Duodenal mucosa (tissue), 2 donors: Measurements from ENCODE around the gene METAP1D.

Source experiments
- H3K27ac ChIP-seq: one replicate; pipeline ENCODE4 v1.7.0; 2013; ENCODE audit warnings: low read depth, low read length
- H3K27me3 ChIP-seq, 2 donors: one replicate each; pipeline ENCODE4 v1.7.0; 2013; ENCODE audit warnings: low read length in 2 of 2, control low read depth in 1 of 2; ENCODE audit not compliant: insufficient read depth in 2 of 2, control insufficient read depth in 1 of 2
- H3K36me3 ChIP-seq, 2 donors: one replicate each; pipeline ENCODE4 v1.7.0; 2013; ENCODE audit warnings: low read length in 2 of 2, control low read depth in 1 of 2; ENCODE audit not compliant: insufficient read depth in 2 of 2, control insufficient read depth in 1 of 2
- H3K4me1 ChIP-seq, 2 donors: one replicate each; pipeline ENCODE4 v1.7.0; 2013; ENCODE audit warnings: low read length in 2 of 2, control low read depth in 1 of 2; ENCODE audit not compliant: insufficient read depth in 2 of 2, control insufficient read depth in 1 of 2
- H3K4me3 ChIP-seq, 2 donors: one replicate each; pipeline ENCODE4 v1.7.0; 2013; ENCODE audit warnings: low read length in 2 of 2, low read depth in 1 of 2
- H3K9ac ChIP-seq, 2 donors: one replicate each; pipeline ENCODE4 v1.7.0; 2013; ENCODE audit warnings: low read length in 2 of 2, low read depth in 1 of 2
- H3K9me3 ChIP-seq, 2 donors: one replicate each; pipeline ENCODE4 v1.7.0; 2013; ENCODE audit warnings: low read length in 2 of 2, control low read depth in 1 of 2; ENCODE audit not compliant: control insufficient read depth in 1 of 2

The METAP1D gene

DNA sequence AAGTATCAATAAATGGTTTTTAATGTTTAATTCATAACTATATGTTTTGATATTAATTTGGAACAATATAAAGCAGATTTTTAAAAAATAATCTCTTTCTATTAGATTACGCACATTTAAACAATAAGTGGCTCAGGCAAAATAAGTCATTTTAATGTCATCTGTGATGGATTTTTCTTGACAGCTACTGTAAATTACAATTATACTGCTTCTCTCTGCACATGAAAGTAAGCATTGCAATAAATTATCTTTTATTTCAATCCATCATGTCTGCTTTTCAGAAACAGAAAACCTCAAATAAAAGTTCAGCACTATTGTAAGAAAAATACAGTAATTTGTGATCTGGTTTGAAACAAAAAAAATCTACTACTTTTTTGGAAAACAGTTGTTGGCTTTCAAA, 74.5 kb downstream of the METAP1D start:
- Histone ChIP-seq H3K27ac (no peak overlapping the region), H3K4me3 (no peak overlapping the region), H3K9ac (no peak overlapping the region), H3K27me3 (peaks cover 9 to 18% of the 10 kb centered on the region in 2 donors), H3K4me1 (no peaks in the 10 kb centered on the region), H3K36me3 (no peaks in the 10 kb centered on the region), H3K9me3 (no peaks in the 10 kb centered on the region)

DNA sequence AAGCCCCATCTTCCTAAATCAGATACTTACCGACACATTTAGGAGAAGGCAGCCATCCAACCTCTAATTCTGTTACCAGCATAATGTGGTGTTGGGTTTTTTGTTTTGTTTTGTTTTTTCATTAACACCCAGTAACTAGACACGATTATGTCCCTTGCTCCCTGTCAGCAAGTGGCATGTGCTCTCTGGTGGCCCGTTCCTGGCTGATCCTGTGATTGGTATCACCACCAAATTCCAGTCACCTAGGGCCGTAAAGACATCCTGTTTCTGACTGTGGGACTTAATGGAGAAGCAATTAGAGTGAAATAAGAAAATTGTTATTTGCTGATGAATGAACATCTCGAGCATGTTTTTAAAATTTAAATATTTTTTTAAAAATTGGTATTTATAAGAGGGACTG, 79.7 kb downstream of the METAP1D start:
- Histone ChIP-seq H3K4me3 (no peak overlapping the region), H3K4me1 (peaks cover 11 to 24% of the 10 kb centered on the region in 2 donors), H3K27ac (no peak overlapping the region), H3K9ac (no peak overlapping the region), H3K27me3 (peaks cover 61 to 66% of the 10 kb centered on the region in 2 donors), H3K36me3 (no peaks in the 10 kb centered on the region), H3K9me3 (no peaks in the 10 kb centered on the region)

DNA sequence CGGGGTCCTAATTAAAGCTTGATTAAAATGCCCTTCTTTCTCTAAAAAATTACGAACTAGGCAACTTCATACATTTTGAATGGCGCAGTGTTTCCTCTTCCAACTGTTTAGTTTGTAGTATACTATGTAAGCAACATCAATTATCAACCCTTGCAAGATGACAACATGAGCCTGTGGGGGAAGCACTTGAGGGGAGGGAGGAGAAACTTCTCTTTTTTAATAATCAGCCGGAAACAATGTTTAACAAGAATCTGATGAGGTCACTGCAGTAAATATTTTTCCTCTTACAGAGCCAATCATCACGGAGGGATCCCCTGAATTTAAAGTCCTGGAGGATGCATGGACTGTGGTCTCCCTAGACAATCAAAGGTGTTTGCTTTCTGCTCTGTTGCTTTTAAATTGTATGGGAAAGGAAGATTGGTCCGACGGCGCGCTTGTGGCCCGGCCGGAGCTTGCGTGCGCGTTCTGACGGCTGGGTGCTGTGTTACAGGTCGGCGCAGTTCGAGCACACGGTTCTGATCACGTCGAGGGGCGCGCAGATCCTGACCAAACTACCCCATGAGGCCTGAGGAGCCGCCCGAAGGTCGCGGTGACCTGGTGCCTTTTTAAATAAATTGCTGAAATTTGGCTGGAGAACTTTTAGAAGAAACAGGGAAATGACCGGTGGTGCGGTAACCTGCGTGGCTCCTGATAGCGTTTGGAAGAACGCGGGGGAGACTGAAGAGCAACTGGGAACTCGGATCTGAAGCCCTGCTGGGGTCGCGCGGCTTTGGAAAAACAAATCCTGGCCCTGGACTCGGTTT, 80.3 kb downstream of the METAP1D start:
- Histone ChIP-seq H3K9ac (no peak overlapping the region), H3K36me3 (no peaks in the 10 kb centered on the region), H3K4me1 (peaks cover 16 to 30% of the 10 kb centered on the region in 2 donors), H3K9me3 (no peaks in the 10 kb centered on the region), H3K4me3 (no peak overlapping the region), H3K27me3 (peaks cover 67 to 72% of the 10 kb centered on the region in 2 donors), H3K27ac (no peak overlapping the region)

DNA sequence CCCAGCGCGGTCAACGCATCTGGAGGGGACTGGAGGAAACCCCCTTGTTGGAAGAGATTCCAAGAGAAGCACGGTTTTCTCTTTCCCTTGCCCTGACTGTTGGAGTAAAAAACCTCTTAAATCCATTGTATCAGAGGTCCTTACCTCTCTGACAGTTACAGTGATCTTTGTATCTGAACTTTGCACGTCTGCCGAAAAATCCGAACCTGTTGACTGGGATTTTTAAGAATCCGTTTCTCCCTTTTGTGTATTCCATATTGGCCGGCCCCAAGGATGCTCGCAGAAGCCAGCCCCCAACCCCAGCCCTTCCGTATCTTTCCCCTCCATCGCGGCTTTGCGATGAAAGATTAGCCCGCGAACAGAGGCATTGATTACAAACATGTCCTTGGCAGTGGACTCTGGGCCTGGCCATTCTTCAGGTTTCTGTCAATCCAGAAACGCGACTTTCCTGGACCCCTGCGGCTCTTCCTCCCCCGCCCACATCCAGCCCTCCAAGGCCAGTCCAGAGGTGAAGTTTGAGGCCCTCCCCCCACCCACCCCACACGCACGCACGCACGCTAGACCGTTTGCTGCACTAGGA, 81.0 kb downstream of the METAP1D start:
- Histone ChIP-seq H3K27me3 (peaks cover 72 to 74% of the 10 kb centered on the region in 2 donors), H3K27ac (no peak overlapping the region), H3K4me1 (peaks cover 21 to 37% of the 10 kb centered on the region in 2 donors), H3K9ac (no peak overlapping the region), H3K9me3 (no peaks in the 10 kb centered on the region), H3K4me3 (peak overlapping the region in 1 of 2 donors; percentile 8), H3K36me3 (no peaks in the 10 kb centered on the region)

DNA sequence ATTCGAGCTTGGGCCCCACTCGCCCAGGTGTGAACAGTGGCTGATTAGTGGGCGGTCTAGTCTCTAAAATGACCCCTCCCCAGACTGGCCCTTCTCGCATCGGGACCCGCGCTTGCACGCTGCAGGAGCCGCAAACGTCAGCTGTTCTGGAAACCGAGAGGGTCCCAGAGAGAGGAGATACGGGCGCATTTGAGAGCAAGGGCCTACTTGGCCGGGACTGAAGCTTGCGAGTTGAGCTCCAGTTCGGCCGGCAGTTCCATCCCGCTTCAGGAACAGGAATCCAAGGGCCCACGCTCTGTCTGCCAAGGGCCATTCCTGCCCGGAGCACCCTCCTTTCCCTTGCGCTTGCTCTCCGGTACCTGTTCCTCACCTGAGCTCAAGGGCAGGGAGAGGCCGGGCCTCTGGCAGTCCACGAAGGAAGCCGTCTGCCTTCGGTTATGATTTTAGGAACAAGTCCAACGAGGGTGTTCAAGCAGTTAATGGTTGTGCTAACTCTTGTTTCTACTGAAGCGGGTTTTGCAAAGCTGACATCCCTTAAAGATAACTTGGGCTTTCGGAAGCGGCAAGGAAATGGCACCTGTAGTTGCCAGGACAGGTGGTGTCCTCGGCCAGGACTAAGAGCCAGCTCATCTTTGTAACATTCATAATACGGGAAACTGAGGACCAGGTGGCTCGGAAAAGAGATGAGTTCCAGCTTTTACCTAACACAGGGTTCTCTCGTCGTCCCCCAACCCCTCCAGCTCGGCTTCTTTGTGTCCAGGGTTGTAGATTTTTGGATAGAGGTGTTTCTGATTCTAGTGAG, 81.7 kb downstream of the METAP1D start:
- no peaks in the 10 kb centered on the region for H3K9me3 ChIP-seq
- peak overlapping the region in 1 of 2 donors; percentile 8 for H3K4me3 ChIP-seq
- peaks cover 79 to 81% of the 10 kb centered on the region in 2 donors for H3K27me3 ChIP-seq
- H3K9ac ChIP-seq: no peak overlapping the region
- peaks cover 22 to 43% of the 10 kb centered on the region in 2 donors for H3K4me1 ChIP-seq
- H3K36me3 ChIP-seq: no peaks in the 10 kb centered on the region
- no peak overlapping the region for H3K27ac ChIP-seq

DNA sequence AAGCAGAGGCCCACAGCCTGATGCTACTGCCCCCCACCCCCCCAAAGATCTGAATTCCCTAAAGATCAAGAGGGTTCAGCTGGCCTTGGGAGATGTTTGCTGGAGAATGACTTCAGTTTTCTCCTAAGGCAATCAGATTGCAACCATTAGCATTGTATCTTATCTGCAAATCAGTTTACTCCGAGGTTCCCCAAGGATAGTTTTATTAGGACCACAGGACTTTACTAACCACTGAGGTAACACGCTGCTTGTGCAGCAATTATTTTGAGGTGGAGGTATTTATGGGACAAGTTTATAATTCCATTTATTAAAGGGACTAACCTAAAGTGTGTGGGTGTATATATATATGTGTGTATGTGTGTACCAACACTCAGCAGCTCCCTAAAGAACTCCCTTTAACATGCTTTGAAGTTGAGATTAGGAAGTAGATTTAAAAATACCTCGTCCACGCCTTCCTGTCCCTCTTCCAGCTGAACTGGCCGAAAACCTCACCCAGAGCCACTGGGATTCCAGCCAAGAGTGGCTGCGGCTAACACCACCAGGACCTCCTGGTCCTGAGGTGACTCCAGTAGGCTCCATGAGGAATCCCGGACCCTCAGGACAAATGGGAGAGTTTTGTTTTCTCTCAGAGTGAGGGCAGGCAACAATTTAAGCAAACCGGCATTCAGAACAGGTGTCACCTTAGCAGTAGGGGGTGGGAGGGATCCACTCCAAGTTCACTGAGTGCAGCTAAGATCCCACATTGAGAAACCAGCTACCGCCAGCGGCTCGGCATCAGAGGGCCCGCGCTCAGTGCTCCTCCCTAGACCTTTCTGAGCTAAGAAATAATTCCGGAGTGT, 82.6 kb downstream of the METAP1D start:
- Histone ChIP-seq H3K4me1 (peaks cover 22 to 50% of the 10 kb centered on the region in 2 donors), H3K27ac (no peak overlapping the region)

DNA sequence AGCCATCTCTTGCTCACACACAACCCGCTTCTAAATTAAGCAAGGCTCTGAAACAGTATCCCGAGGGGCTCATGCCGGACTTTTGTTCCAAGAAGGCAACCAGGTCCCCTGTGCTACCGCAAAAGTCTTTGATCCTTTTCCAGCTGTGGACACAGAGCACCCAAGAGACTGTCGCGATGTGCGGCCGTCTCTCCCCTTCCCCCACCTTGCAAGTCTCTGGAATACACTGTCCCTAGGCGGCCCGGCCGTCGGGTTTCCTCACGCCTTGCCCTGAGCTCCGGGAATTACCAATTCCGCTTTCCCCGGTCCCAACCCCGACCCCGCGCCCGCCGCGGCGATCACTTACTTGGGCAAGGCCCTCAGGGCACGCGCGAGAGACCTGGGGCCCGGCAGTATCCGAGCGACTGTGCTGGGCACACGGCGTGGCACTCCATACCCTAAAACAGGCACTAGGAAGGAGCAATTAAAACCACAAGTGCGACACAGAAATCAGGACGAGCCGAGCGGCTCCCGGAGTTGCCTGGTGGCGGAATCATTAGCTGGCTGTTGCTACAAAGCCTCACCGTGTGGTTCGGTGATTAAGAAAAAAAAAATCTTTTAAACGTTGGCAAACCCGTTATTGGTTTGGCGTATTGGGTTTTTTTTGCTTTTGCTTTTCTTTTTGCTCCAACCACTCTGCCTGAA, 83.3 kb downstream of the METAP1D start:
- no peak overlapping the region for H3K27ac ChIP-seq
- no peaks in the 10 kb centered on the region for H3K36me3 ChIP-seq
- H3K4me3 ChIP-seq: peak overlapping the region in 1 of 2 donors; percentile 28
- H3K9ac ChIP-seq: no peak overlapping the region
- H3K27me3 ChIP-seq: peaks cover 93 to 98% of the 10 kb centered on the region in 2 donors
- H3K4me1 ChIP-seq: peaks cover 22 to 50% of the 10 kb centered on the region in 2 donors
- no peaks in the 10 kb centered on the region for H3K9me3 ChIP-seq

More for the DNA sequence above, 82.6 kb downstream of the METAP1D start:
- Histone ChIP-seq H3K36me3 (no peaks in the 10 kb centered on the region), H3K4me3 (no peak overlapping the region), H3K9ac (no peak overlapping the region), H3K27me3 (peaks cover 88 to 90% of the 10 kb centered on the region in 2 donors), H3K9me3 (no peaks in the 10 kb centered on the region)

DNA sequence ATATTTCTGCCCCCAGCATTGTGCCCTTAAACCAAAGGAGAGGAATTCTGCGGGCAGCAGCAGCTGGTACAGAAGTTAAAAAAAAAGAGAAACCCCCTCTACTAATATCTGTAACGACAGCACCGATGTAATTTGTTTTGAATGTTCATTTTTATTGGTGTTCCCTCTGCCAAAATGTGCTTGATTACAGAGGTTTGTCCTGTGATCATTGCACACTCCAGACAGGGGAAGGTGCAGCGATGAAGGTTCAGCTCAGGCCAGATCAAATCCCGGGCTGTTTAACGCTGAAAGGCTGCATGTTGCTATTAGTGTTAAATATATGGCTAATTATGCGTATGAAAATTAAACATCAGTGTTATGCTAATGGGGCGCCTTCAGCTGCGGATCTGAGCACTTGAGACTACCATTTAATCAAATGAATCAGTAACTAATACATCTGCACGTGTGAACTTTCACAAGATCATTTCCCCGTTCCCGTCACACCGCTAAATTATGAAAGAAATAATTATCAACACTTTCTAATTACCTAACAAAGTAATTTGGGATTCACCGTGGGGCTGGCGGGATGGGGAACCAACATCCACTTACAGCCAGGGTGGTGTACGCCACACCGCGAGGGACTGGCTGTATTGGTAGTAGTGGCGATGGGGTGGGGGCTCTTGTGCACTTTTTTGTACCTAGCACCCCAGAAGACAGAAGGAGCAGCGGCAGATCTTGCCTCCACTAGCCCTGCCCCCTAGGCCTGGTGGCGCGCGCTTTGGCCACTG, 84.1 kb downstream of the METAP1D start:
- H3K4me3 ChIP-seq: peak overlapping the region; percentile 28 to 62
- no peak overlapping the region for H3K27ac ChIP-seq
- no peaks in the 10 kb centered on the region for H3K9me3 ChIP-seq
- no peaks in the 10 kb centered on the region for H3K36me3 ChIP-seq
- H3K4me1 ChIP-seq: peaks cover 22 to 50% of the 10 kb centered on the region in 2 donors
- H3K9ac ChIP-seq: no peak overlapping the region
- H3K27me3 ChIP-seq: peaks cover 93 to 100% of the 10 kb centered on the region in 2 donors

DNA sequence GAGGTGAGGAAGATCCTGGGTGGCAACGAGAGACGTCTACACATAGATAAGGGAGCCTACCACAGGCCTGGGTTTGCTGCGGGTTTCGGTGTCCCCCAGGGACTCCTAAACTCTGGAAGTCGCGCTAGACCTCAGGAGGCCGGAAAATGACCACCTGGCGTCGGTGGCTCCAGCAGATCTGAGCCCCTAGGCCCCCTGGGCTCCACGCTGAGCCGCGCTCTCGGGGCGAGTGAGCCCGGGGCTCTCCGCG, 84.6 kb downstream of the METAP1D start:
- Histone ChIP-seq H3K27me3 (peaks cover 96 to 100% of the 10 kb centered on the region in 2 donors), H3K4me1 (peaks cover 22 to 50% of the 10 kb centered on the region in 2 donors), H3K27ac (no peak overlapping the region), H3K36me3 (no peaks in the 10 kb centered on the region), H3K4me3 (peak overlapping the region; percentile 62 to 65), H3K9ac (no peak overlapping the region), H3K9me3 (no peaks in the 10 kb centered on the region)
